ENCODE measurements around the gene DMBT1.

GRCh38 chr10:122669842-122670241, 109.3 kb downstream of the DMBT1 start:
- TF ChIP-seq CTCF (IDR thresholded peaks at IDR 0.05; ENCODE audit: low read depth, low read length) (no peak), POLR2A (IDR thresholded peaks at IDR 0.05; ENCODE audit: extremely low read depth, insufficient read length) (no peak), MYC (IDR thresholded peaks at IDR 0.05; ENCODE audit: low read depth, low read length) (no peak), MAX (IDR thresholded peaks at IDR 0.05; ENCODE audit: low read depth, low read length) (no peak)

All from NB4 (cell line).